ENCODE data around the gene METTL1.

- TF ChIP-seq, protein P1, sequence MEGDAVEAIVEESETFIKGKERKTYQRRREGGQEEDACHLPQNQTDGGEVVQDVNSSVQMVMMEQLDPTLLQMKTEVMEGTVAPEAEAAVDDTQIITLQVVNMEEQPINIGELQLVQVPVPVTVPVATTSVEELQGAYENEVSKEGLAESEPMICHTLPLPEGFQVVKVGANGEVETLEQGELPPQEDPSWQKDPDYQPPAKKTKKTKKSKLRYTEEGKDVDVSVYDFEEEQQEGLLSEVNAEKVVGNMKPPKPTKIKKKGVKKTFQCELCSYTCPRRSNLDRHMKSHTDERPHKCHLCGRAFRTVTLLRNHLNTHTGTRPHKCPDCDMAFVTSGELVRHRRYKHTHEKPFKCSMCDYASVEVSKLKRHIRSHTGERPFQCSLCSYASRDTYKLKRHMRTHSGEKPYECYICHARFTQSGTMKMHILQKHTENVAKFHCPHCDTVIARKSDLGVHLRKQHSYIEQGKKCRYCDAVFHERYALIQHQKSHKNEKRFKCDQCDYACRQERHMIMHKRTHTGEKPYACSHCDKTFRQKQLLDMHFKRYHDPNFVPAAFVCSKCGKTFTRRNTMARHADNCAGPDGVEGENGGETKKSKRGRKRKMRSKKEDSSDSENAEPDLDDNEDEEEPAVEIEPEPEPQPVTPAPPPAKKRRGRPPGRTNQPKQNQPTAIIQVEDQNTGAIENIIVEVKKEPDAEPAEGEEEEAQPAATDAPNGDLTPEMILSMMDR (IDR thresholded peaks at IDR 0.05 in 4 of 5, conservative IDR thresholded peaks at IDR 0.05 in 1 of 5), result no peak
- TF ChIP-seq POLR2A (IDR thresholded peaks at IDR 0.05), result no peak
These were observed 10.3 kb upstream of the METTL1 start for GRCh38 chr12:57782243-57782607.
